K562 (cell line): ENCODE results near the gene PPP1R16B. TPM values are rescaled to one million over a fixed set of nuclear protein-coding genes. Genes with fewer than 3 reads are reported as not detected.

Experiments
- ATAC-seq: fragments of 200-7000 bp; cut with Tn5 transposase; 3 replicates; pipeline ENCODE4 v1.9.1; 2020; ENCODE audit warnings: moderate library complexity
- BruUV-seq: library from RNA; stranded (reverse); fragments of 400-500 nt; replicated peaks from 2 replicates; lab custom pipeline; 2021; lab: Mats Ljungman, UMichigan
- CTCF ChIA-PET: fragments of 300-600 bp; formaldehyde crosslinking; extraction: SDS; loops from one replicate; lab custom pipeline; 2021; ENCODE audit warnings: low intra/inter-chr PET ratio; lab: Yijun Ruan, JAX
- POLR2A ChIA-PET: fragments of 300-600, 350-650 bp; sonication (Branson Sonifier 250); formaldehyde crosslinking; extraction: SDS; loops from one replicate; lab custom pipeline; 2021; ENCODE audit warnings: antibody characterized with exemption, inconsistent platforms; lab: Yijun Ruan, JAX
- DNase-seq, 4 experiments: peaks; one replicate each; pipeline versions ENCODE4 v3.0.0 to v3.0.0-alpha.2; 2011 to 2018; ENCODE audit warnings: low spot score in 3 of 4, mixed read lengths in 3 of 4; ENCODE audit errors: extremely low read depth in 1 of 4
- FAIRE-seq: peaks from 2 replicates; lab custom pipeline; 2011; peaks lifted over from hg19 to GRCh38; lab: Jason Lieb, UNC
- H2AFZ ChIP-seq: 2 replicates; pipeline ENCODE4 v1.6.0; 2011; ENCODE audit warnings: low read depth, low read length, control low read depth, inconsistent platforms
- H3K27ac ChIP-seq: fragments of 200-600 bp; 3 replicates; pipeline ENCODE4 v1.8.0; 2011; ENCODE audit warnings: low read depth, mild to moderate bottlenecking, control low read depth, inconsistent platforms, low read length, moderate library complexity, mixed read lengths; ENCODE audit errors: extremely low read depth
- H3K27me3 ChIP-seq, 2 experiments: fragments of 300-600 bp in 1 of 2; 2 replicates in 1 of 2; 3 replicates in 1 of 2; pipeline versions ENCODE4 v1.6.0 to v1.8.0; 2011; ENCODE audit warnings: inconsistent platforms in 2 of 2, low read length in 2 of 2, mild to moderate bottlenecking in 1 of 2, mixed read lengths in 1 of 2, moderate library complexity in 1 of 2; ENCODE audit not compliant: control insufficient read depth in 2 of 2, insufficient read depth in 2 of 2
- H3K36me3 ChIP-seq: fragments of 300-600 bp; 3 replicates; pipeline ENCODE4 v1.8.0; 2011; ENCODE audit warnings: mild to moderate bottlenecking, low read length, inconsistent platforms; ENCODE audit not compliant: control insufficient read depth, insufficient read depth
- H3K4me1 ChIP-seq, 2 experiments: fragments of 200-600 bp in 1 of 2; replicated peaks in 1 of 2; 2 replicates in 1 of 2; 3 replicates in 1 of 2; pipeline versions ENCODE4 v1.5.1 to v1.8.0; 2011; ENCODE audit warnings: inconsistent platforms in 2 of 2, low read length in 2 of 2, mild to moderate bottlenecking in 1 of 2, mixed read lengths in 1 of 2, moderate library complexity in 1 of 2; ENCODE audit not compliant: control insufficient read depth in 2 of 2, insufficient read depth in 2 of 2
- H3K4me2 ChIP-seq: 2 replicates; pipeline ENCODE4 v1.6.1; 2011; ENCODE audit warnings: low read length, control low read depth, inconsistent platforms, mixed read lengths; ENCODE audit not compliant: insufficient read depth
- H3K4me3 ChIP-seq: fragments of 200-600 bp; sonication (generic), shearing (Covaris generic); 2 replicates; pipeline ENCODE4 v1.5.1; 2016; ENCODE audit warnings: control low read depth, inconsistent platforms
- H3K79me2 ChIP-seq: fragments of 200-600 bp; 3 replicates; pipeline ENCODE4 v1.8.0; 2011; ENCODE audit warnings: low read length, inconsistent platforms; ENCODE audit not compliant: control insufficient read depth, insufficient read depth
- H3K9ac ChIP-seq, 2 experiments: 2 replicates each; pipeline versions ENCODE4 v1.6.0 to v1.6.1; 2011; ENCODE audit warnings: low read depth in 2 of 2, low read length in 2 of 2, control low read depth in 1 of 2, inconsistent platforms in 1 of 2, mild to moderate bottlenecking in 1 of 2, mixed read lengths in 1 of 2; ENCODE audit not compliant: insufficient read depth in 1 of 2
- H3K9me1 ChIP-seq: one replicate; pipeline ENCODE4 v1.6.0; 2011; ENCODE audit warnings: inconsistent platforms, mild to moderate bottlenecking, low read length, moderate library complexity; ENCODE audit not compliant: control insufficient read depth, insufficient read depth
- H3K9me3 ChIP-seq: replicated peaks from 2 replicates; pipeline ENCODE4 v1.5.1; 2011; ENCODE audit warnings: low read depth, low read length, inconsistent platforms; ENCODE audit not compliant: control insufficient read depth, insufficient read depth
- H4K20me1 ChIP-seq: replicated peaks from 2 replicates; pipeline ENCODE4 v1.6.1; 2011; ENCODE audit warnings: low read length, inconsistent platforms, mixed read lengths; ENCODE audit not compliant: control insufficient read depth, insufficient read depth
- LCOR ChIP-seq: sonication (generic); formaldehyde crosslinking; IDR thresholded peaks from 2 replicates; pipeline ENCODE4 v1.8.0; 2022; ENCODE audit warnings: mild to moderate bottlenecking, missing genetic modification reagents
- NFRKB ChIP-seq: fragments of 450-650 bp; IDR thresholded peaks from 2 replicates; pipeline ENCODE4 v1.6.1; 2016; ENCODE audit warnings: low read depth
- PRPF4 ChIP-seq: fragments of 200-400 bp; formaldehyde crosslinking; IDR thresholded peaks from one replicate; pipeline ENCODE4 v1.6.1; 2017; ENCODE audit warnings: low read length, low read depth, mild to moderate bottlenecking; ENCODE audit not compliant: insufficient read depth, poor library complexity, severe bottlenecking
- TRIM25 ChIP-seq: fragments of 450-650 bp; IDR thresholded peaks from 2 replicates; pipeline ENCODE4 v1.7.0; 2016; ENCODE audit warnings: borderline replicate concordance
- WGBS: fragments of 100-300 bp; shearing (Covaris generic); methylation state at CpG from one replicate; pipeline ENCODE4 v1.1.6; 2016; ENCODE audit warnings: low coverage, mixed read lengths; ENCODE audit not compliant: insufficient coverage; ENCODE audit errors: missing lambda C conversion rate; 5-methylcytosine and 5-hydroxymethylcytosine counted together
- in situ Hi-C: fragments of 300-500 bp; cut with MboI; formaldehyde crosslinking; loops from 4 replicates; pipeline ENCODE4 v1.15.0; 2018; ENCODE audit warnings: inconsistent platforms, mixed read lengths
- intact Hi-C: fragments of 100-400 bp; cut with micrococcal nuclease; formaldehyde crosslinking; loops from 2 replicates; pipeline ENCODE4 v1.14.2; 2022
- polyA plus RNA-seq, 8 experiments: library from polyadenylated mRNA; depleted of rRNA in 4 of 8; stranded (reverse) in 5 of 8; unstranded in 3 of 8; fragments of >200 nt; fragmentation: Nextera tagmentation in 2 of 8; fragmentation: Illumina TruSeq in 1 of 8; extraction: Ambion mirVana in 2 of 8; extraction: Trizol in 1 of 8; gene quantifications; 2 replicates each; pipeline versions ENCODE4 v1.2.1 to v1.2.3, GENCODE V29; 2011 to 2014; ENCODE audit warnings: inconsistent platforms in 1 of 8, missing spikeins in 1 of 8
- total RNA-seq, 7 experiments: library from RNA; depleted of rRNA in 6 of 7; stranded (reverse); fragments of >200 nt in 6 of 7; fragmentation: Illumina TruSeq in 2 of 7; extraction: Trizol in 2 of 7; gene quantifications; 2 replicates each; pipeline versions ENCODE4 v1.2.1 to v1.2.3, GENCODE V29; 2011 to 2021; ENCODE audit warnings: low replicate concordance in 1 of 7

The PPP1R16B gene
- total and polyA plus RNA-seq, 9 of the 15 experiments (the other 6 are each of a cell fraction or from before 2014, with no cell fraction given), result 1.5 to 11.5 (median 6.8) TPM

DNA sequence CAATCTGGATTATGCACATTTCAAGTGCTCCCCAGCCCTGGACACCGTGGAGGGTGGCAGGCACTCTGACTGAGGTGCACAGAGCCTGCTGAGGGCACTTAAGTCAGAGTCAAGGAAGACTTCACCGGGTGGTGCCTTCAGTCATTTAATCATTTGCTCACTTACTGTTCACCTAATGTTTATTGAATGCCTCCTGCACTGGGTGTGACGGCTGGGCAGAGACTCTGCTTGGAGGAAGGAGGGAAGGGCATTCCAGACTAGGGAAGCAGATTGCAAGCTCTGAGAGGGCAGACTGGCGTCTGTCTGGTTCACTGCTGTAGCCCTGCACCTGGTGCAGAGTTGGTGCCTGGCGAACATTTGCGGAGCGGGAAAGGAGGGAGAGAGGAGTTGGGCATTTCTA lies 66.5 kb downstream of the PPP1R16B start:
- no TSS peak for BruUV-seq

More for the DNA sequence above, 66.5 kb downstream of the PPP1R16B start:
- H3K4me3 ChIP-seq, result no peak overlapping the region
- in situ Hi-C loops (no loop called here), intact Hi-C loops (no loop called here)
- H3K79me2 ChIP-seq, result no peaks in the 10 kb centered on the region
- TF ChIP-seq PRPF4 (no peak), NFRKB (no peak), TRIM25 (no peak), LCOR (CRISPR knock-in tag) (no peak)
- FAIRE-seq (no peak), ATAC-seq (no peak), DNase-seq (no peak)
- no peak overlapping the region for H3K4me2 ChIP-seq
- no peak overlapping the region for H3K27ac ChIP-seq
- CTCF ChIA-PET, result no interaction called here
- H3K9me3 ChIP-seq, result no peaks in the 10 kb centered on the region
- peaks cover 10 to 17% of the 10 kb centered on the region in 2 experiments; a peak in 3 of 5 replicates for H3K4me1 ChIP-seq
- peaks cover 24% of the 10 kb centered on the region for H4K20me1 ChIP-seq
- no peaks in the 10 kb centered on the region for H3K9me1 ChIP-seq
- POLR2A ChIA-PET, result no interaction called here
- no peak overlapping the region for H2AFZ ChIP-seq
- H3K9ac ChIP-seq, result no peak overlapping the region; a peak in 1 of 4 replicates
- no peaks in the 10 kb centered on the region for H3K36me3 ChIP-seq
- peaks cover 5 to 15% of the 10 kb centered on the region in 2 experiments; a peak in 4 of 5 replicates for H3K27me3 ChIP-seq
- WGBS, result 32% methylated on average over 7 of the region's 7 CpGs
